OCI-LY1 (cell line): Measurements from ENCODE around the gene C19orf33.

ENCODE experiments used
- EZH2 ChIP-seq: fragments of 200-600 bp; sonication (generic), shearing (Covaris generic); IDR thresholded peaks from 2 replicates; pipeline ENCODE4 v1.8.0; 2017; ENCODE audit warnings: borderline replicate concordance, mixed run types, mild to moderate bottlenecking, antibody characterized with exemption, low read length, moderate library complexity, mixed read lengths
- TF ChIP-seq, protein P1 (sequence below): fragments of 200-600 bp; sonication (generic), shearing (Covaris generic); IDR thresholded peaks from 2 replicates; pipeline ENCODE4 v1.5.1; 2017; ENCODE audit warnings: mild to moderate bottlenecking, antibody characterized with exemption, low read length, moderate library complexity, mixed read lengths

DNA sequence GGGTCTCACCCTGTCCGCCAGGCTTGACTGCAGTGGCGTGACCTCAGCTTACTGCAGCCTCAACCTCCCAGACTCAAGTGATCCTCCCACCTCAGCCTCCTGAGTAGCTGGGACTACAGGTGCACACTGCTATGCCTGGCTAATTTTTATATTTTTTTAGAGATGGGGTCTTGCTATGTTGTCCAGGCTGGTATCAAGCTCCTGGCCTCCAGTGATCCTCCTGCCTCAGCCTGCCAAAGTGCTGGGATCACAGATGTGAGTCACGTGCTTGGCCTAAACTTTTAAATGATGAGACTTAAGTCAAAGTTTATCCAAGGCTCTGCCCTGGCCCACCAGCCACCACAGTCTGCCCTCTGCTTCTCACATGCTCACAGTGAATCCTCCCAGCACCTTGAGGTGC lies 2.2 kb downstream of the C19orf33 start:
- TF ChIP-seq, protein P1, sequence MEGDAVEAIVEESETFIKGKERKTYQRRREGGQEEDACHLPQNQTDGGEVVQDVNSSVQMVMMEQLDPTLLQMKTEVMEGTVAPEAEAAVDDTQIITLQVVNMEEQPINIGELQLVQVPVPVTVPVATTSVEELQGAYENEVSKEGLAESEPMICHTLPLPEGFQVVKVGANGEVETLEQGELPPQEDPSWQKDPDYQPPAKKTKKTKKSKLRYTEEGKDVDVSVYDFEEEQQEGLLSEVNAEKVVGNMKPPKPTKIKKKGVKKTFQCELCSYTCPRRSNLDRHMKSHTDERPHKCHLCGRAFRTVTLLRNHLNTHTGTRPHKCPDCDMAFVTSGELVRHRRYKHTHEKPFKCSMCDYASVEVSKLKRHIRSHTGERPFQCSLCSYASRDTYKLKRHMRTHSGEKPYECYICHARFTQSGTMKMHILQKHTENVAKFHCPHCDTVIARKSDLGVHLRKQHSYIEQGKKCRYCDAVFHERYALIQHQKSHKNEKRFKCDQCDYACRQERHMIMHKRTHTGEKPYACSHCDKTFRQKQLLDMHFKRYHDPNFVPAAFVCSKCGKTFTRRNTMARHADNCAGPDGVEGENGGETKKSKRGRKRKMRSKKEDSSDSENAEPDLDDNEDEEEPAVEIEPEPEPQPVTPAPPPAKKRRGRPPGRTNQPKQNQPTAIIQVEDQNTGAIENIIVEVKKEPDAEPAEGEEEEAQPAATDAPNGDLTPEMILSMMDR = no peak
- no peak for TF ChIP-seq EZH2
